ENCODE measurements around the gene TIGAR. TPM values are rescaled to one million over a fixed set of nuclear protein-coding genes. Genes with fewer than 3 reads are reported as not detected.

The TIGAR gene
- total RNA-seq, 5 donors from 2014 or later (not counting 1 experiment from before 2014, with no cell fraction given): 6.7 to 11.4 (median 7.5) TPM

DNA sequence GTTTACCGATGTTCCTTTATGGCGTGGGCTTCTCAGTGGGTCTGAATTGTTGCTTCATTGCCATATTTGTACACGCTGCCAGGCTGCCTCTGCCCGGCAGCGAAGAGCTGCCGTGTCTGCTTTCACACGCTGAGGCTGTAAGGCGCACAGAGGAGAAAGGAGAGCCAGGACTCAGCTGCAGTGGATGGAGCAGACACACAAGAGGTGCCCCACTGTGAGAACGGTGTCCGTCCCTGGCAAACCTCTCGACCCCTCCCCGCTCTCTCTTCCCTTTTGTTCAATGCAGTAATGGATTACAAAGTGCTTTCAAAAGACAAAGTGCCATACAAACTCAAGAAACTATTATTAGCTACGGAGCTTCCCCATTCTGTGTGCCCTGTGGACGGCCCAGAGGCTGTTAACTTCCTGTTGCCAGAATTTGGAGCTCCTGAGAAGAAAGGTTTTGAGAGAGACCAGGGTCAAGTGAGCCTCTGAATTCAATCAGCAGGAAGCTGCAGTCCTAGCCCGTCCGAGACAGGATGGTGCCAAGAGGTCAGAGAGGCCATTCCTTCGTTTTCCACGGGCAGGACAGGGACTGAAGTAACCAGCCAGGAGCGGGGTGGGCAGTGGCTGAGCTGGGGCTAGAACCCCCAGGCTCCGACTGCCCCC lies 31.7 kb upstream of the TIGAR start:
- ATAC-seq (replicated peaks in 1 of 4) (no peak), DNase-seq (no peak)
- Histone ChIP-seq H3K27me3 (replicated peaks in 1 of 2; ENCODE audit: control insufficient read depth in 2 of 2, extremely low read depth in 1 of 2, insufficient read depth in 2 of 2, low read length in 1 of 2) (no peaks in the 10 kb centered on the region), H3K4me3 (ENCODE audit: control insufficient read depth in 1 of 2, extremely low read depth in 1 of 2, low read length in 1 of 2) (no peak overlapping the region), H3K9me3 (no peaks in the 10 kb centered on the region), H3K27ac (ENCODE audit: low read length) (peak overlapping the region; percentile 5), H3K36me3 (ENCODE audit: control insufficient read depth in 2 of 2, extremely low read depth in 1 of 2, insufficient read depth in 1 of 2, low read length in 1 of 2) (peaks cover 14 to 96% of the 10 kb centered on the region in 2 donors), H3K4me1 (ENCODE audit: control insufficient read depth in 1 of 2, extremely low read depth in 1 of 2, insufficient read depth in 2 of 2, low read length in 2 of 2) (peaks cover 19 to 82% of the 10 kb centered on the region in 2 experiments)
- peaks cover 89 to 94% (median 93%) of the 10 kb centered on the region in 3 donors for H3K4me1 Mint-ChIP-seq
- H3K4me3 Mint-ChIP-seq: no peak overlapping the region
- H3K9me3 Mint-ChIP-seq: no peaks in the 10 kb centered on the region
- 82% methylated on average over 14 of the region's 20 CpGs for WGBS (ENCODE audit: insufficient coverage)
- H3K27me3 Mint-ChIP-seq: no peaks in the 10 kb centered on the region
- H3K27ac Mint-ChIP-seq: peak overlapping the region; percentile 74 to 89
- peaks cover 79% of the 10 kb centered on the region for H3K36me3 Mint-ChIP-seq
- ChIA-PET CTCF (interaction anchor here (0.6 to 1.7 kb wide), 4 partner anchors 11 to 182 kb away, joined by 3 to 7 read pairs (median 6); no protein-coding TSS in a partner anchor), POLR2A (interaction anchor here in 1 of 2 donors (0.7 kb wide), 1 partner anchor 657 kb away, joined by 3 read pairs; no protein-coding TSS in a partner anchor)

DNA sequence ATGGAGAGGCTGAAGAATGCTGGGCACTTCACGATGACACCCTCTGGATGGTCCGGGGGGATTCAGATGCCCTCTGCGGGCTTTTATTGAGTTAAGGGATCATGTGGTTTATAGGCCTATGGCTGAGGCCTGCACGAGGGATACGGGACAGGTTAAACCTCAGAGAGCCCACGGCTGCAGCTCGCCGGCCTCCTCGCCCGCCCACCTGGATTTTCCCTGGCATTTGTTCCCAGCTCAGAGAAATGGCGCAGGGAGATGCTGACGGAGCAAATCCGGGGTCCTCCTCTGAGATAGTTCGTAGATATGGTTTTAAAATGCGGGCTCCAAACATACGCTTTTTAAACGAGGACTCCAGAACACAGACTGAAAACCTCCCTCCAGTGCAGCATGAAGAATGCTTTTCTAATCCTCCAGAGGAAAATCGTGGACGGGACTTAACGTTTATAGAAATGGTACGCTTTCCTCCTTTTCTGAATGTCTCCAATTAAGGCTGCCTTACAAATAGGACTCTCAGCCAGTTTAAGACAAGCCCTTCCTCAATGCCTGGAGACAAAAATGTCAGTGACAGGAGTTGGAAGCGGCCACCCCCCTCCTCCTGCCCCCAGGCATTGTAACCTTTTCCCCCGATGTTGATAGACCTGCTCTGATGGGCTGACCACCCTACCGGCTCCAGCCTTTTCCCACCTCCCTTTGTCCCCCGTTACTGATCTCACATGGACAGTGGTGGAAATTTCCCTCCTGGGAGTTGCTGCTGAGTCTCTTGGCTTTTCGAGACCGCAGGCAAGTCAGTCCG lies 30.8 kb upstream of the TIGAR start:
- POLR2A ChIA-PET: interaction anchor here in 1 of 2 donors (0.7 kb wide), 1 partner anchor 658 kb away, joined by 3 read pairs; no protein-coding TSS in a partner anchor
- WGBS (ENCODE audit: insufficient coverage): 89% methylated on average over 23 of the region's 28 CpGs
- H3K9me3 ChIP-seq: no peaks in the 10 kb centered on the region
- CTCF ChIA-PET: interaction anchor here in 1 of 2 donors (1.7 to 2.5 kb wide), 3 partner anchors 12 to 14 kb away, joined by 6 to 14 read pairs (median 7); no protein-coding TSS in a partner anchor
- Mint-ChIP-seq H3K4me3 (no peak overlapping the region), H3K27ac (peak overlapping the region; percentile 65 to 89), H3K27me3 (no peaks in the 10 kb centered on the region), H3K36me3 (peaks cover 76% of the 10 kb centered on the region), H3K4me1 (peaks cover 90 to 97% (median 95%) of the 10 kb centered on the region in 3 donors), H3K9me3 (no peaks in the 10 kb centered on the region)
- peak in 1 of 35 experiments; percentile 10 for DNase-seq
- peaks cover 12 to 96% of the 10 kb centered on the region in 2 donors for H3K36me3 ChIP-seq (ENCODE audit: control insufficient read depth in 2 of 2, extremely low read depth in 1 of 2, insufficient read depth in 1 of 2, low read length in 1 of 2)
- no peak overlapping the region for H3K4me3 ChIP-seq (ENCODE audit: control insufficient read depth in 1 of 2, extremely low read depth in 1 of 2, low read length in 1 of 2)
- peaks cover 19 to 84% of the 10 kb centered on the region in 2 experiments for H3K4me1 ChIP-seq (ENCODE audit: control insufficient read depth in 1 of 2, extremely low read depth in 1 of 2, insufficient read depth in 2 of 2, low read length in 2 of 2)
- no peaks in the 10 kb centered on the region for H3K27me3 ChIP-seq (replicated peaks in 1 of 2; ENCODE audit: control insufficient read depth in 2 of 2, extremely low read depth in 1 of 2, insufficient read depth in 2 of 2, low read length in 1 of 2)
- ATAC-seq (replicated peaks in 1 of 4): no peak
- no peak overlapping the region for H3K27ac ChIP-seq (ENCODE audit: low read length)

DNA sequence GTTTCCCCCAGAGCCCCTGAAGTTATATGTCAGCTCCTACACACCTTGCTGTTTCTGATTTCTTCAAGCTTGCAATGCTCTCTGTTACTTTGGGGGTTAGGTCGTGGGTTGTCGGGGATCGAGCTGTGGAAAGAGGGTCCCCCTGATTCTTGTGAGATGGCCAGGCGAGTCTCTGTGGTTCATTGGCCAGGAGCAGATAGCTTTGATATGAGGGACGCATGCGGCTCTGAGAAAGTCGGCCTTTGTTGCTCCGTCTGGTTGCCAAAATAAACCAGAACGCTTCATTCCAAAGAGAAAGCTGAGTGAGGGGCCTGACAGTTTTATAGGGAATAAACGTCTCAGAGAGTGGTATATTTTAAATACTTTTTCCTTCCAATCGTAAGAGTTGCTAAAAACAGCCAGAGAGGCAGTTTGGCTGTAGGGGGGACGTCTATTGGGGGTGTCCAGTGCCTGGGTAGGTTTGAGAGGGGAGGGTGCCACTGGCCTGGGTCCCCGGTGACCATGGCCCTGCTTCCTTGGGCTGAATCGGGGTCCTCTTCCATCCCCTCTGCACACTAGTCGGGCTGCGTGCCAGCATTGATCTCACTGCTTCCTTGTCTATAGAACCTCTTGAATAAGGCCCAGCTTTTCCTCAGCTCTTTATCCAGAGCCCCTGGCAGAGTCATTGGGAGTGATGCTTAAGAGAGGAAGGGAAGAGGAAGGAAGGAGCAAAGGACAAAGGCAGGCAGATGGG lies 28.5 kb upstream of the TIGAR start:
- H3K9me3 ChIP-seq: no peaks in the 10 kb centered on the region
- ATAC-seq (replicated peaks in 1 of 4) (no peak), DNase-seq (peak in 1 of 35 experiments; percentile 7)
- peak overlapping the region; percentile 11 to 49 (median 24) for H3K4me3 Mint-ChIP-seq
- no peaks in the 10 kb centered on the region for H3K27me3 ChIP-seq (replicated peaks in 1 of 2; ENCODE audit: control insufficient read depth in 2 of 2, extremely low read depth in 1 of 2, insufficient read depth in 2 of 2, low read length in 1 of 2)
- H3K36me3 ChIP-seq (ENCODE audit: control insufficient read depth in 2 of 2, extremely low read depth in 1 of 2, insufficient read depth in 1 of 2, low read length in 1 of 2): peaks cover 8 to 92% of the 10 kb centered on the region in 2 donors
- H3K27ac Mint-ChIP-seq: peak overlapping the region; percentile 95 to 99
- peak overlapping the region; percentile 30 for H3K27ac ChIP-seq (ENCODE audit: low read length)
- peaks cover 70% of the 10 kb centered on the region for H3K36me3 Mint-ChIP-seq
- H3K27me3 Mint-ChIP-seq: no peaks in the 10 kb centered on the region
- ChIA-PET POLR2A (interaction anchor here in 1 of 2 donors (0.8 to 1.0 kb wide), 3 partner anchors 14 to 20 kb away, joined by 3 to 4 read pairs (median 3); no protein-coding TSS in a partner anchor), CTCF (interaction anchor here in 1 of 2 donors (0.9 to 2.5 kb wide), 2 partner anchors 15 to 185 kb away, joined by 3 to 14 read pairs; no protein-coding TSS in a partner anchor)
- H3K4me1 Mint-ChIP-seq: peaks cover 70 to 85% (median 82%) of the 10 kb centered on the region in 3 donors
- H3K9me3 Mint-ChIP-seq: no peaks in the 10 kb centered on the region
- no peak overlapping the region for H3K4me3 ChIP-seq (ENCODE audit: control insufficient read depth in 1 of 2, extremely low read depth in 1 of 2, low read length in 1 of 2)
- peaks cover 12 to 68% of the 10 kb centered on the region in 2 experiments for H3K4me1 ChIP-seq (ENCODE audit: control insufficient read depth in 1 of 2, extremely low read depth in 1 of 2, insufficient read depth in 2 of 2, low read length in 2 of 2)
- 89% methylated on average over 11 of the region's 16 CpGs for WGBS (ENCODE audit: insufficient coverage)

DNA sequence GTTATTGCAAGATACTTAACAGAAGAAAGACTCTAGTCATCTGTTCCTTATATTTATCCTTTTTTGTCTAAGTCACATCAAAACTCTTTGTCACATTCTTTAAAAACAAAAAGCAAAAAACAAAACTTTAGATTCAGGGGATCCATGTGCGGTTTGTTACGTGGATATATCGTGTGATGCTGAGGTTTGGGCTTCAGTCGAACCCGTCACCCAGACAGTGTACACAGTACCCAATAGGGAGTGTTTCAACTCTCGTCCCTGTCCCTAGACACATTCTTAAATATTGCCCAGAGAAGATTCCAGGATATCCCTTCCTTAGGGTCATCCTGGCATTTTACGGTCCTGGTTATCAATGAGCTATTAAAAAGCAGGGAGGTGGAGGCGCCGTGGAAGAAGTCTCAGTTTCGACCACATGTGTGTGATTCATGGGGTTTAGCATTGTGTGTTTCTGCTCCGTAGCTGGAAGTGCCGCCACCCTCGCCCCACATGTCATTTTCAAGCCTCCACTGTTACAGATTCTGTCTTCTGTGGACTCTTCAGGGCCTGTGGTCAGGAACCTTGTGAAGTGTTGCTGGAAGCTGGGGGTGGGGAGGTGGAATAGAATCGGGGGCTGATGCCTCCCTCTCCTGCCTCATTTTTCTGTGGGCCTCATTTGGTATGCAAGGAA lies 27.6 kb upstream of the TIGAR start:
- peaks cover 6 to 92% of the 10 kb centered on the region in 2 donors for H3K36me3 ChIP-seq (ENCODE audit: control insufficient read depth in 2 of 2, extremely low read depth in 1 of 2, insufficient read depth in 1 of 2, low read length in 1 of 2)
- no peaks in the 10 kb centered on the region for H3K9me3 ChIP-seq
- ATAC-seq (replicated peaks in 1 of 4) (peak; percentile 40 to 69 (median 58)), DNase-seq (peak in 3 of 35 experiments; percentile 12 to 22 (median 17))
- H3K27me3 ChIP-seq (replicated peaks in 1 of 2; ENCODE audit: control insufficient read depth in 2 of 2, extremely low read depth in 1 of 2, insufficient read depth in 2 of 2, low read length in 1 of 2): no peaks in the 10 kb centered on the region
- Mint-ChIP-seq H3K4me1 (peaks cover 60 to 80% (median 77%) of the 10 kb centered on the region in 3 donors), H3K27me3 (no peaks in the 10 kb centered on the region), H3K27ac (peak overlapping the region; percentile 95 to 99), H3K9me3 (no peaks in the 10 kb centered on the region), H3K4me3 (peak overlapping the region; percentile 49 to 67 (median 66)), H3K36me3 (peaks cover 71% of the 10 kb centered on the region)
- no peak overlapping the region for H3K4me3 ChIP-seq (ENCODE audit: control insufficient read depth in 1 of 2, extremely low read depth in 1 of 2, low read length in 1 of 2)
- WGBS (ENCODE audit: insufficient coverage): 90% methylated on average over 2 of the region's 14 CpGs
- ChIA-PET CTCF (interaction anchor here (0.6 to 1.2 kb wide), 6 partner anchors 16 to 564 kb away, joined by 3 to 11 read pairs (median 4); no protein-coding TSS in a partner anchor), POLR2A (interaction anchor here (0.6 to 1.1 kb wide), 4 partner anchors 15 to 245 kb away, joined by 3 to 11 read pairs (median 4); partner anchors contain the start of gene RAD51AP1 (in 1 of the 2))
- peak overlapping the region; percentile 48 for H3K27ac ChIP-seq (ENCODE audit: low read length)
- peaks cover 9 to 62% of the 10 kb centered on the region in 2 experiments for H3K4me1 ChIP-seq (ENCODE audit: control insufficient read depth in 1 of 2, extremely low read depth in 1 of 2, insufficient read depth in 2 of 2, low read length in 2 of 2)

DNA sequence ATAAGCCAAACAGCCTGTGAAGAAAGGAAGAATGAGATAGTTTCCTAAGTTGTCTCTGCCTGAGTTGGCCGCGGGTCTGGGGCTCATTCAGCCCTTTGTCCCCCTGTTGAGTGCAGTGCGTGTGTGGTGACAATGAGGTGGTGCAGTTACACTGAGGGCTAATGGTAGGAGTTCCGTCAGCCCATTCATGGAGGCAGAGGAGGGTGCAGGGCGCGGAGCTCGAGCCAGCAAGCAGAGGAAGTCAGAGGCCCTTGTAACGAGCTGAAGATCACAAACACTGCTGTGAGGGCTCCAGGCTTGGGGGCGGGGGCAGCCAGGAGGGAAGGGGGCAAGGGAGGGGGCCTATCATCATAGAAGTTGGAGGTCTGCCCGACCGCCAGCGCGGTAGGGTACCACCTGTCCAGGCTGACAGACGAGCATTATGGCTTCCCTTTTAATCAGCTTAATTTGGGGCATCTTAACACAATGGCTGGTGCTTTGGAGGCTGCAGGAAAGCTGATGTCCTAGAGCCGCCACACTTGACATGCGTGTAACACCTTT lies 27.0 kb upstream of the TIGAR start:
- Mint-ChIP-seq H3K4me3 (peak overlapping the region; percentile 49 to 67 (median 66)), H3K9me3 (no peaks in the 10 kb centered on the region), H3K27ac (peak overlapping the region; percentile 95 to 99), H3K27me3 (no peaks in the 10 kb centered on the region), H3K4me1 (peaks cover 54 to 74% (median 70%) of the 10 kb centered on the region in 3 donors), H3K36me3 (peaks cover 69% of the 10 kb centered on the region)
- peaks cover 9 to 58% of the 10 kb centered on the region in 2 experiments for H3K4me1 ChIP-seq (ENCODE audit: control insufficient read depth in 1 of 2, extremely low read depth in 1 of 2, insufficient read depth in 2 of 2, low read length in 2 of 2)
- no peaks in the 10 kb centered on the region for H3K27me3 ChIP-seq (replicated peaks in 1 of 2; ENCODE audit: control insufficient read depth in 2 of 2, extremely low read depth in 1 of 2, insufficient read depth in 2 of 2, low read length in 1 of 2)
- ChIA-PET CTCF (interaction anchor here (0.6 to 1.2 kb wide), 8 partner anchors 17 to 564 kb away, joined by 3 to 11 read pairs (median 4); no protein-coding TSS in a partner anchor), POLR2A (interaction anchor here (0.6 to 1.1 kb wide), 7 partner anchors 15 to 471 kb away, joined by 3 to 11 read pairs (median 3); partner anchors contain the start of gene RAD51AP1 (in 1 of the 2))
- peak overlapping the region; percentile 48 for H3K27ac ChIP-seq (ENCODE audit: low read length)
- peak in 14 of 35 experiments; percentile 16 to 46 (median 28) for DNase-seq
- WGBS (ENCODE audit: insufficient coverage): 66% methylated on average over 13 of the region's 16 CpGs
- no peak overlapping the region for H3K4me3 ChIP-seq (ENCODE audit: control insufficient read depth in 1 of 2, extremely low read depth in 1 of 2, low read length in 1 of 2)
- H3K36me3 ChIP-seq (ENCODE audit: control insufficient read depth in 2 of 2, extremely low read depth in 1 of 2, insufficient read depth in 1 of 2, low read length in 1 of 2): peaks cover 8 to 89% of the 10 kb centered on the region in 2 donors
- peak; percentile 70 to 78 (median 76) for ATAC-seq (replicated peaks in 1 of 4)
- no peaks in the 10 kb centered on the region for H3K9me3 ChIP-seq

Data from T-cell (primary cell).